ENCODE data around the gene C2CD3.
"Not testable (repeated sequence)": the region's sequence is repeated elsewhere in the genome, so short reads cannot be mapped to it uniquely, and the experiment has no call there.

Gene C2CD3

DNA sequence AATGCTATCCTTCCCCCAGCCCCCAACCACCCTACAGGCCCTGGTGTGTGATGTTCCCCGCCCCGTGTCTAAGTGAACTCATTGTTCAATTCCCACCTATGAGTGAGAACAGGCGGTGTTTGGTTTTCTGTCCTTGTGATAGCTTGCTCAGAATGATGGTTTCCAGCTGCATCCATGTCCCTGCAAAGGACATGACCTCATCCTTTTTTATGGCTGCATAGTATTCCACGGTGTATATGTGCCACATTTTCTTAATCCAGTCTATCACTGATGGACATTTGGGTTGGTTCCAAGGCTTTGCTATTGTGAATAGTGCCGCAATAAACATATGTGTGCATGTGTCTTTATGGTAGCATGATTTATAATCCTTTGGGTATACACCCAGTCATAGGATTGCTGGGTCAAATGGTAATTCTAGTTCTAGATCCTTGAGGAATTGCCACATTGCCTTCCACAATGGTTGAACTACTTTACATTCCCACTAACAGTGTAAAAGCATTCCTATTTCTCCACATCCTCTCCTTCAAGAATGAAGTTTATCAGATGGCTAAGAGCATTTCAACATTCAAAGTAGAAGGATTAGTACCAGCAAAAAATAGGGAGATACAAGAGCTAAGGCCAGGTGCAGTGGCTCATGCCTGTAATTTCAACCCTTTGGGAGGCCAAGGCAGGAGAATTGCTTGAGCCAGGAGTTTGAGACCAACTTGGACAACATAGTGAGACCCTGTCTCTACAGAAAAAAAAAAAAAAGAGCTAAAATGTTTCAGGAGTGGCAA, 50.4 kb downstream of the C2CD3 start:
- not testable (repeated sequence) for DNase-seq

GRCh38 chr11:74116719-74117118, 54.1 kb downstream of the C2CD3 start:
- DNase-seq, result no peak

- no peak for DNase-seq
Measured at GRCh38 chr11:74112877-74113276, 57.9 kb downstream of the C2CD3 start.

DNA sequence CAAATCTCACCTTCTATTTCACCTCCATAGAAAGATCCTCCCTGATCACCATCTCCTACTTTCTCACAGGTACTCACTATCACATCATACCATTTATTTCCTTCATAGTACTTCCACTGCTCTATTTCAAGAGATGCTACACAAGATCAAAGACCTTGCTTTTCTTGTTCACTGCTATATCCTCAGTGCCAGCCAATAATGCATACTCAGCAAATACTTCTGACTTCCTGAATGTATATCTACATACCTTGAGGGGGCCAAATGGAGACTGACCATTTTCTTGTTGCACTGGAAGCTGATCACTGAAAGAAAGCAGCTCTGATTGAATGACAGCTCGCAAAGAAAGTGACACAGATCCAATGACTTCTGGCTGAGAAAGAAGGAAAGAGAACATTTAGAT, 64.7 kb downstream of the C2CD3 start:
- no peak for DNase-seq

DNA sequence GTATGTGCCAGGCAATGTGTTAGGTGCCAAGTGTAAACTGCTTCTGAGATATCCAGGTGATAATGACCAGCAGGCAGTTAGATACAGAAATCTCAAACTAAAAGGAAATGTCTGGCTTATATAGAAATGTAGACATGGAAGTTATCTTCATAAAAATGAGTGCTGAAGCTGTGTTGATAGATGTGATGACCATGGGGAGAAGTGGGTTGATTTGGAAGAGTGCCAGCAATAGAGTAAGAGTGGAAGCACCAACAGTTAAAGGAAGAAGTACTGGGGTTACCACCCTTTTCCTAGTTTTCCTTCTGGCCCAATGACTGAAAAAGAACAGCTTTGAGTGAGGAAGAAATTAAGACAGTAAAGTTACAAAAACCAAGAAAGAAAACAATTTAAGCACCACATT, 68.5 kb downstream of the C2CD3 start:
- DNase-seq, result no peak

DNA sequence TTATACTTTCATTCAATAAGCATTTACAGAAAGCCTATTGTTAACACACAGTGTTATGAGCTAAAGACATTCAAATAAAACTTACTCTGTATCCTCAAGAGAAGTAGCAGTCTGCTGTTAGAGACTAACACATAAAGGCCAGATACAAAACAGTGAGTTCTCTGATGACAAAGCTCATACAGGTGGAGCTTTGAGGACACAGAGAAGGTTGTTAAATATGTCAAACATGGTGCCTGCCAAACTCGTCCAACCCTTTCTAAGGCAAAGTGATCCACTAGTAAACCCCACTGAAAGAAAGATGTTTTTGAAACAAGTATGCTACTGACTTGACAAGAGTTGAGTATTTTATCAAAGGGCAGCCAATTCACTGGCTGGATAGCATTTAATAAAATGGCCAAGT, 70.1 kb downstream of the C2CD3 start:
- no peak for DNase-seq

DNA sequence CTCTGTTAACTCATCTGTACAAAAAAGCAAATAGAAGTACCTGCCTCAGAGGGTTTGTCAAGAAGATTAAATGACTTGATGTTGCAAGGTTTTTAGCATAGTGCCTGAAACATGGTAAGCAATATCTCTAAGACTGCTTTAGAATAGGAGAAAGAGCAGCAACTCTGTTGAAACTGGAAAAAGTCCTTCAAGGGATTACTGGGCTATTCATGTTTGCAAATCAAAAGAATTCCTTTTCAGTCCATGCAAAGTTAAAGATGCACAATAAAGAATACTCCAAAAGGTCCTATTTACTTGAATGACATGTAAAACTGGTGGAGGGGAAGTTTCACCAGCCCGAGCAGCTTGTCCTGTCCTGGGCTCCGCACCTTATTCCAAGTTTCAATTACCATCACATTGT, 70.6 kb downstream of the C2CD3 start:
- no peak for DNase-seq

GRCh38 chr11:74097686-74098237, 73.0 kb downstream of the C2CD3 start:
- DNase-seq, result no peak

DNA sequence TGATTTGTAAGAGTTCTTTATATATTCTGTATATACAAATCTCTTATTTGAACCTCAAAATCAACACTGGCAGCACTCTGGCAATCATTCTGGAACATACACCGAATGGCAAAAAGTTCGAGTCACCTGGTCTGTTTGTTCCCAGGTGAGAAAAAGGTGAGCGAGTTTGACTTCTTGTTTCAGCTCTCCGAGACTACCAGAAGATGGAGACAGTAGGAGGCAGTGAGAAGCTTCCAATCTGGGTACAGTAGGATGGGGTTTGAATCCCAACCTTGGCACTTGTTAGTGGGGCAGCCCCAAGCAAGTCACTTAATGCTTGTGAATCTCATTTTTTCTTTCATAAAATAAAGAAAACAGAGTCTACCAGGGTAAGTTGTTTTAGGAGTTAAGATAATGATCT, 76.4 kb downstream of the C2CD3 start:
- no peak for DNase-seq

DNA sequence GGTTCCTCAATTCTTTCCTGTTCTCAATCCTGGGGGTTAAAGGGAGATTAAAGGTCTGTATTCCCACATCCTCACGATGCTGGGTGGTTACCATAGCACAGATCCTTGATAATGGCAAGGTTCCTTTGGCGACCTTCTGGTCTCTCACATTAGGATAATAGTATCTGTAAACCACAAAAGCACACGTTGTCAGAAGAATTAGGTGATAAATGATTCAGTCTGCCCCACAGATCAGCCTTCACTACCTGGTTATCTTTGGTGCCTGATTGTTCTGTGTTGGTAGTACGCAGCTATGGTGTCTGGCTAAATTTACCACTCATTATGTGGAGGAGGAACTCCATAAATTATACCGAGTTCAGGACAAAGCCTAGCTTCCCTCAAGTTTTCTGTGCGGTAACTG, 78.4 kb downstream of the C2CD3 start:
- no peak for DNase-seq

- no peak for DNase-seq
Measured at GRCh38 chr11:74091549-74091948, 79.3 kb downstream of the C2CD3 start.

GRCh38 chr11:74090701-74091100, 80.1 kb downstream of the C2CD3 start:
- no peak for DNase-seq

- DNase-seq, result no peak
Measured at GRCh38 chr11:74086242-74086884, 84.4 kb downstream of the C2CD3 start.

DNA sequence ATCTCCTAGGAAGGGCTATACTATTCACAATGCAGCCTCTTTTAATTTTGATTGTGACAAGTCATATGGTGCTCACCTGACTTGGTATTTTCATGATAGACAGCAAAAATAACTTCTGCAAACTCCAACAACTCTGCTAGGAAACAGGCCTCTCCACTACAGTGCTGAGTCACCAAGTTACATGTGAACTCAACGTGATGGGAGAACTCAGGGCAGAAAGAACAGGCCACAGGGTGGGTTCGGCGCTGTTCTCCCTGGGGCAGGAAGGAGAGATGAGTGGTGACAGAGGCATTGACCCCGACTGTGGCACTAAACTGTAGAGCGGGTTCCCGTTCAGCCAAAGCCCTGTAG, 85.3 kb downstream of the C2CD3 start:
- no peak for DNase-seq

DNA sequence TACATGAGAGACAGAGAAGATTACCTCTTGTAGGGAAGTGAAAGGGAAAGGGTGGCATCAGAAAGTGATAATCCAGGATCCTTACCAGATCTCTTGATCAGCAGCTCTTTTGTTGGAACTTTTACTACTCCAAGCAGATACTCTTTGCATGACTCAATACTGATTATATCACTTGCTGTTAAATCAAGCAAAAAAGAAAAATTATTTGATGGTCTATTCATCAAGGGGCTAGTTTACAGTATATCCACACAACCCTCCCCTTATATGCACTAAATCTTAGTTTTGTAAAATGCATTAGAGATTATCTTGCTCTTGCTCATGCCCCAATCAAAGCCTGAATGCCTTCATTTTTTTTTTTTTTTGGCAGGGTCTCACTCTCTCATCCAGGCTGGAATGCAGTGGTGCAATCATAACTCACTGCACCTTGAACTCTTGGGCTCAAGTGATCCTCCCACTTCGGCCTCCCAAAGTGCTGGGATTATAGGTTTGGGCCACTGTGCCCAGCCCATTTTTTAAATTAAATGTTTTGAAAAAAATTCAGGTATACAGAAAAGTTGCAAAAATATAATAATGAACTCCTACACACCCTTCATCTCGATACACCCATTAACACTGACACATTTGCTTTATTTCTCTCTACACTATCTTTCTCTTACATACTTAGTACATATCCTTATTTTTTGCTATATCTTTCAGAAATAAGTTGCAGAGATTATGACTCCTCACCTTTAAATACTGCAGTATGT, 85.8 kb downstream of the C2CD3 start:
- no peak for DNase-seq

DNA sequence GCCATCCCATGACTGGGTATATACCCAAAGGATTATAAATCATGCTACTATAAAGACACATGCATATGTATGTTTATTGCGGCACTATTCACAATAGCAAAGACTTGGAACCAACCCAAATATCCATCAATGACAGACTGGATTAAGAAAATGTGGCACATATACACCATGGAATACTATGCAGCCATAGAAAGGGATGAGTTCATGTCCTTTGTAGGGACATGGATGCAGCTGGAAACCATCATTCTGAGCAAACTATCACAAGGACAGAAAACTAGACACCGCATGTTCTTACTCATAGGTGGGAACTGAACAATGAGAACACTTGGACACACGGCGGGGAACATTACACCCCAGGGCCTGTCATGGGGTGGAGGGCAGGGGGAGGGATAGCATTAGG, 86.9 kb downstream of the C2CD3 start:
- DNase-seq, result not testable (repeated sequence)

GRCh38 chr11:74081428-74081827, 89.4 kb downstream of the C2CD3 start:
- DNase-seq, result no peak

DNA sequence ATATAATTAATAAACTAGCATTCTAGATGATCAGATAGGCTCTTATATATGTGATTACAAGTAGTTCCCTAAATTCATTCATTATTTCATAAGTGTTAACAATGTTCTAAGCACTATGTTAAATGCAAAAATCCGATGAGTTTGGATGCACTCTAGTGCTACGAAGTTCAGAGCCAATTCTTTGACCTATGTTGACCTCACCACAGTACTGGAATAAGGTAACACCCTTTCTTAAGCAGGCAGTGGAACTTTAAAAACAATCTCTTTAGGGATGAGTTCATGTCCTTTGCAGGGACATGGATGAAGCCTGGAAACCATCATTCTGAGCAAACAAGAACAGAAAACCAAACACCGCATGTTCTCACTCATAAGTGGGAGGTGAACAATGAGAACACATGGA, 93.6 kb downstream of the C2CD3 start:
- no peak for DNase-seq

DNA sequence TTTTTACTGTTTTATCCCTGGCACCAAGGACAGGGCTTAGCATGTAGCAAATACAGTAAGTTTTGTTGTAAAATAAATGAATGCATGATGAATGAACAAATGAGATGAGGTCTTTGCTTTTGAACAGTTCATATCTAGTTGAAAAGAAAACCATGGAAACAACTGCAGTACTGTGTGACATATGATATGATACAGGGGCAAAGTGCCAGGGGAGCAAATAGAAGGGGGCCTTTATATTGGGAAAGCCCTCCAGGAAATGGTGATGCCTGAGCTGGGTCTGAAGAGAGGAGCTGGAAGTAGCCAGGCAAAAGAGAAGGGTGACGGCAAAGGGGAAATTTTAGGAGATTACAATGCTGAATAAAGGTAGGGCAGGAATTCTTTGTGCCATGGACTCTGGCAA, 98.1 kb downstream of the C2CD3 start:
- no peak for DNase-seq

GRCh38 chr11:74072286-74072685, 98.5 kb downstream of the C2CD3 start:
- DNase-seq, result no peak

GRCh38 chr11:74070723-74071492, 99.9 kb downstream of the C2CD3 start:
- no peak for DNase-seq

DNA sequence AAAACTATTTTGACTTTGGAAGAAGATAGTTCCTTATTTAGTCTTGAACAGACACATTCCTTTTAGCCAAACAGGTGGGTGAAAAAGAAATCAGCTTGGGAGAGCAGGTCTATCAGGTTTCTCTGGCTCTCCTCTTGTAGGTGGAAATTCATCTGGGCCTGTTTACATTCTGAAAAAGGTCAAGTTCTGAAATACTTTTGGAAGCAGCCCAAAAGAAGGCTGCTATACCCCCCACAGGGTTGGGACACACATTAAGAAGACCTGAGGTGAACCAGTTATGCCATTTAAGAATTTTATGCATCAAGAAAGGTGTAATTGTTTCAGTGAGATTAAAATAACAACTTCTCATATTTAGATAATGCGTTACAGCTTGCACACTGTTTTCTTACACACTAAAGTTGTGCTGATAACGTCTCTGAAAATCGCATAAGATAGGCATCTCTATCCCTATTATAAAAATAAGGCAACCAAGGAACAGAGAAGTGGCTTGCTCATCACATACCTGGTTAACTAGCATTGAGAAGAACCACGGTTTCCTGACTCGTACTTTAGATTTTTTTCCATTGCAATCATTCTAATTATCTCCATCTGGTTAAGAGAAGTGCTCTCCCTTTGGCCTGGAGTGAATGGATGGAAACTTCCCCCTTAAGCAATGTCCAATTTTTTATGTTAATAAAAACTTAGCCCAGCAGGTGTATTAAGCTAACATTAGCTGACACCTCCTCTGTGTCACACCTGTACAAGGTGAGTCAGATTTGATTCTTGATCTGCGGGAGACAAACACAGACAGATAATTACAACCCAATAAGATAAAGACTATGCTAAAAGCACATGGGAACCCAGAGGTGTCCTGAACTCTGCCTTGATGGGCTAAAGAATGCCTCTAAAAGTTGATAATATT, 101.4 kb downstream of the C2CD3 start:
- no peak for DNase-seq

Measured in stimulated activated naive CD4-positive, alpha-beta T cell treated with Interleukin-2 at 50 U/mL for 16 hours (primary cell).